OCI-M2 (cell line): Measurements from ENCODE around the gene BMERB1.
"Not testable (repeated sequence)": the region's sequence is repeated elsewhere in the genome, so short reads cannot be mapped to it uniquely, and the experiment has no call there.

ENCODE experiments used
- DNase-seq: peaks from one replicate; lab custom pipeline; 2025; ENCODE audit not compliant: unreplicated experiment; lab: John Stamatoyannopoulos, UW

The BMERB1 gene

DNA sequence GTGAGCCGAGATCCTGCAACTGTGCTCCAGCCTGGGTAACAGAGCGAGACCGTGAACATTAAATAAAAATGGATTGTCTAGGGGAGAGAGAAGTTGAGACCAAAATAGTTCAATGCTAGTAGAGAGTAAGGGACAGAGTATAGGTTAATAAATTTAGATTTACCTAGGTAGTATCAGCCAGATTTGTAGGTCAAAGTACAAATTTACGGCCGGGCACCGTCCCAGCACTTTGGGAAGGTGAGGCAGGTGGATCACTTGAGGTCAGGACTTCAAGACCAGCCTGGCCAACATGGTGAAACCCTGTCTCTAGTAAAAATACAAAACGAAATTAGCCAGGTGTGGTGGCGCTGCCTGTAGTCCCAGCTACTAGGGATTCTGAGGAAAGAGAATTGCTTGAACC lies 12.2 kb upstream of the BMERB1 start:
- no peak for DNase-seq

DNA sequence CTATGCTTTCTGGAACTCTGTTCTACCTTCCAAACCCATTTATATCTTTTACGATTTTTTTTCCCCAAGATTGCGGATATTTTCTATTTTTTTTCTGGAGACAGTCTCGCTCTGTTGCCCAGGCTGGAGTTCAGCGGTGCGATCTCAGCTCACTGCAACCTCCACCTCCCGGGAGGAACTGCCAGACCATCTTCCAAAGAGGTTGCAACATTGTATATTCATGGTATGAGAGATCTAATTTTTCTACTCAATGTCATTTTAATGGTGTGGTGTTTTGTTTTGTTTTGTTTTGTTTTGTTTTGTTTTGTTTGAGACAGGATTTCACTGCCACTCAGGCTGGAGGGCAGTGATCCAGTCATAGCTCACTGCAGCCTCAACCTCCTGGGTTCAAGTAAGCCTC lies 8.5 kb upstream of the BMERB1 start:
- no peak for DNase-seq

DNA sequence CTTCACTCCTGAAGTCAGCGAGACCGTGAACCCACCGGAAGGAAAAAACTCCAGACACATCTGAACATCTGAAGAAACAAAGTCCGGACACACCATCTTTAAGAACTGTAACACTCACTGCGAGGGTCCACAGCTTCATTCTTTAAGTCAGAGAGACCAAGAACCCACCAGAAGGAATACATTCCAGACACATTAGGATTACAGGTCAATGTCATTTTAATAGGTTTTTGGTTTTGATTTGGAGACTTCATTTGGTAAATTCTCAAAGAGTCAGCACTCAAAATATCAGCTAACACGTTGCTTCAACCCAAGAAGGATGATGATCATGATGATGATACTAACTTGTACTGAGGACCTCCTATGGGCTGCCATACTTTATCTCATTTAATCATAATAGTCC lies 7.6 kb upstream of the BMERB1 start:
- no peak for DNase-seq

DNA sequence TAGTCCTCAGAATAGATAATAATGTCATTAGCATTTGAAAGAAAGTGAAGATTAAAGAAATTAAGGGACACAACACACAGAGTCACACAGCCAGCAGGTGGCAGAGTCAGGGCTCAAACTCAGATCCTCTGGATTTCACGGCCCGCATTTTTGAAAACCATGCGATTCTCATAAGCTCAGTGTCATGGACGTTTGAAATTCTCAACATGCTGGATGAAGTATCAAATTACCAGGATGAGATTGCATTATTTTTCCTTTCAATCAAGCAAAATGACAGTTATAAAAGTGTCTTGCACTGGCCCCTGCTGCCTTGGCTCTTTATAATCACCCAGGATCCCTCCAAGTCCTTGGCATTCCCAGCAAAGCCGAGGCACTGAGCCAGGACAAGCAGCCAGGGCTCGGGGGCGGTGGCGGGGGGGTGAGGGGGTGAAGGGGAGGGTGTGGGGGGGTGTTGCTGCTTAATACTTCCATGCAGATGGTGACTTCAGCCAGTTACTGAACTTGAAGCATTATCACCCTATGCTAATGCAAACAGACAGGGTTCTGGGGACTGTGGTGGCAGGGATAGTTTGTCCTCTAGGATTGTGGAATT lies 6.6 kb upstream of the BMERB1 start:
- no peak for DNase-seq

DNA sequence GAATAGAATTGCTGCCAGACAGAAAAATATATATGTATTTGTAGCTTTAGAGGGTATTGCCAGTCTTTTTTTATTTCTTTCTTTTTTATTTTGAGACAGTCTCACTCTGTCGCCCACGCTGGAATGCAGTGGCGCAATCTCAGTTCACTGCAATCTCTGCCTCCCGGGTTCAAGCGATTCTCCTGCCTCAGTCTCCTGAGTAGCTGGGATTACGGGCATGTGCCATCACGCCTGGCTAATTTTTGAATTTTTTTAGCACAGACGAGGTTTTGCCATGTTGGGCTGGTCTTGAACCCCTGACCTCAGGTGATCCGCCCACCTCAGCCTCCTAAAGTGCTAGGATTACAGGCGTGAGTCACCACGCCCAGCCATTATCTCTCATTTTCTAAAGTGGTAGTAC lies 3.5 kb upstream of the BMERB1 start:
- not testable (repeated sequence) for DNase-seq

DNA sequence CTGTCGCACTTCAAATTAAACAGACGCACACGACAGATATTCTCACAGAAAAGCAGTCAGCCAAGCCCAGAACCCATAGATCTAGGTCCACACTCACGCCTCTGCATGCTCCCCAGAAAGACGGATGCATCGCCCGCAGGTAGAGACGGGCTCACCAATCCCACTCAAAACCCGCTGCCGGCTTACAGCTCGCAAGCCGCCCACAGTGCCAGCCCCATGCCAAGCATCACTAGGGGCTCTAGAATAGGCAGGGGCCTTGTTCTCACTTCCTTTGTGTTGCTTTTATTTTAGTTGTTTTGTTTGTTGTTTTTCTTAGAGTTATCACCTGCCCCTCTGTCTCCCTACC lies 336 bp upstream of the BMERB1 start:
- DNase-seq = no peak

DNA sequence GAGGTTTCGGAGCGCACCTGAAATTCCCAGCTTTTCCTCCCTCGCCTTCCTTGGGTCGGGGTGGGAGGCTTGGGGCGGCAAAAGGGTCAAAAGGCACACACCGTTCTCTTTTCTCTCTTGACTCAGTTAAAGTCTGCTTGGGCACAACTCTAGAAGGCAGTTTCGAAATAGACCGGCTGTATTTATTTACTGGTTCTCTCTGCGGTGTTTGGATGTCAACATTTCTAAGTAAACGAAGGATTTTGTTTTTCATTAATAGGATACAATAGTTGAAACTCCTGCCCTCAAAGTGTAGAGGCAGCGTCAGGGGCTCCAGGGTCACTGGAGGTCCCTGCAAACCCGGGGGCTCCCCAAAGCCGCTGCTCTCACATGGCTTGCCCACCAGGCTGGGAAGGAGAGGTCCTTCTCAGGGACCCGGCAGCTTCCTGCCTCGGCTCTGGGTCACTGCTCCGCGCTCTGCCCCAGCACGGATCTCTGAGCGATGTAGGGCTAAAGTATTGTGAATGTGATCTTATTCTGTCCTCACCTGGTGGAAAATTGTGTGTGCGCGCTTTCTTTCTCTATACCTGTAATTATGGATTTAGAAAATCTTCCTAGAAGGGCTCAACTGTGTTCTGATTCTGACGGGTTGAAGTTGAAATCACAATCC lies 952 bp downstream of the BMERB1 start:
- no peak for DNase-seq

DNA sequence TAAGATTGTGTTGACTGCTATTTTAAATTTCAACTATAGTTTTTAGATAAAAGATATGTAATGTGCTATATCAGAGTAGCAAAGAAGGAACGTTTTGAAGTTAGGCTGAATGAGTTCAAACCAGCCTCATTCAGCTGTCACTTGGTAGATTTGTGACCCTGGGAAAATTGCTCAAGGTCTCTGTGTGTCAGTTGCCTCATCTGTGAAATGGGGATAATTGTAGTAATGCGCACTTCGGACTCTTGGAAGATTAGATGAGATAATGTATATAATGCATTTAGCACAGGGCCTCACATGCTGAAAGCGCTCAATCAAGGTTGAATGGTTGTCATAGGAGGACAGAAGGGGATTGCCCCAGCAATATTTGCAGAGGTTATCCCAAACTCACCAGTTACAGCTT lies 4.7 kb downstream of the BMERB1 start:
- no peak for DNase-seq

DNA sequence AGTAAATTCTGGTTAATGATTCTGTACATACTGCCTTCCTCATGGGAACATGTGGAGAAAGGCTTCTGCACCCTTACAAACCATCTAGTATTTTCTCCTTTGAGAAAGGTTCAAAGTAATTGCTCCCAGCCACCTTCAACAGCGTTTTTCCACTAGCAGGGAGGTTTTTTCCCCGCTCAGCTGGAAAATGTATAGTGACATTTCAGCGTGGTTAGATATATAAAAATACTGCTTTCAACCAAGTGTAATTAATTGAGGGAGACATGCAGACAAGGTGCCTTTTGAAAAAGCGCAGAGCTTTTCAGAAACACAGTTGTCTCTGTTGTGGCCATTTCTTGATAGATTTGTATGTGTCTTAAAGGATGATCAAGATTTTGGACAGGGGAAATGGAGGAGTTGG lies 5.1 kb downstream of the BMERB1 start:
- no peak for DNase-seq

DNA sequence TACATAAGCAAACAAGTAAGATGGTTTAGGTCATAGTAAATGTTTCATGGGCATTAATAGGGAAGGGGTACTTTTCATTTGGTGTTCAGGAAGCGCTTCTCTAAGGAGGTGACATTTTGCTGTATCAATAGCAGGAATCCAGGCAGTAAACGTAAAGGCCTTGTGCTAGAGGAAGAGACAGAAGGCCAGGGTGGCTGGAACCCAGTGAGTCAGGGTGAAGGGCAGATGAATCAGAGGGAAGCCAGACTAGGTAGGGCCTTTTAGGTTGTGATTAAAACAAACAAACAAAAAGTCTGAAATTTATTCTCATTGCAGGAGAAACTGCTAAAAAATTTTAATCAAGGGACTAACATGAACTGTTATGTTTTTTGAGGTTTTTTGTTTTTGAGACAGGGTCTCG lies 6.5 kb downstream of the BMERB1 start:
- no peak for DNase-seq

DNA sequence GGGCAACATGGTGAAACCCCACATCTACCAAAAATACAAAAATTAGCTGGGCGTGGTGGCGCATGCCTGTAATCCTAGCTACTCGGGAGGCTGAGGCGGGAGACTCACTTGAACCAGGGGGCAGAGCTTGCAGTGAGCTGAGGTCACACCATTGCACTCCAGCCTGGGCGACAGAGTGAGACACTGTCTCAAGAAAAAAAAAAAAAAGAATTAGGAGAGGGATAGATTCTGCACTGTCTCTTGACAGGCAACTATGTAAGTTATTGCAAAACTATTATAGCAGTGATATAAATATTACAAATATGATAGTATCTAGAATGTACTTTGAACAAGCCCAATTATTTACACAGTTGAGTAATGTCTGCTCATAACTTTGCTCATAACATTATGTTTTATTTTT lies 7.8 kb downstream of the BMERB1 start:
- DNase-seq = not testable (repeated sequence)

DNA sequence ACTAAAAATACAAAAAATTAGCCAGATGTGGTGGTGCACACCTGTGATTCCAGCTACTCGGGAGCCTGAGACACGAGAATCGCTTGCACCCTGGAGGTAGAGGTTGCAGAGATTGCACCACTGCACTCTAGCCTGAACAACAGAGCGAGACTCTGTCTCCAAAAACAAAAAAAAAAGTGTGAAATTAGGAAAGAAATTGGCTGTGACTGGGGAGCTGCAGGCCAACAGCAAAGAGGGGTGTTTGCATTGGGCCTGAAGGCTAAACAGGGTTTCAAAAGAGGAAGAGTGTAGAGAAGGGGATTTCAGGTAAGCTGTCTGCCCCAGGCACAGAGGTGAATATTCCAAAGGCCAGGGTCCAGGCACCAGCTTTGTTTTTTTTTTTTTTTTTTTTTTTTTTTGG lies 9.4 kb downstream of the BMERB1 start:
- DNase-seq = no peak

DNA sequence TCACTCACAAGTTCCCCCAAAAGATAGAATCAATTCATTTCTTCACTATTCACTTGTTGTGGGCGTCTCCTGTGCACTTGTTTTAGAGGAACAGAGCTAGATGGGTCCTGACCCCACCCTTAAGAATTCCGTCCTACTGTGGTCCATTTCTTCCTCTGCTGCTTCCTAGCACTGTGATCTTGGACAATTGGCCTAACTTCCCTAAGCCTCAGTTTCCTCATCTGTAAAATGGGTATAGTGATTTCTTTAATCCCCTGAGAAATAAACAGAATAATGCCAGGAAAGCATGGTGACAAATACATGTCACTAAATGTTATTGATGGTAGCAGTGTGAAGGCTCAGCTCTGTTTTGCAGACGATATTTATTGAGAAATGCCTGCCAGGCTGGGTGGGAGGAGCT lies 9.9 kb downstream of the BMERB1 start:
- no peak for DNase-seq

DNA sequence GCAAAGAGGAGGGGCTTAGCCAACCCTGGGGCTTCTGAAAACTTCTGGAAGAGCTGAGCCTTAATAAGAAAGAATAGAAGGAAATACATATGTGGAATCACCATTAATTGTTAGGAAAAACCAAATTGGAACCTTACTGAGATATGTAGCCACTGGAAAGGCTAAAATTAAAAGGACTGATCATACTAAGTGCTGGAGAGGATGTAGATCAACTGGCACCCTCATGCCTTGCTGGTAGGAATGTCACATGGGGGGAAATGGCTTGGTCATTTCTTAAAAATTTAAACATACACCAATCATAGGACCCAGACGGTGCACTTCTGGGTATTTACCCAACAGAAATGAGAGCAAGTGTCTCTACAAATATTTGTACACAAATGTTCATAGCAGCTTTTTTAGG lies 11.1 kb downstream of the BMERB1 start:
- DNase-seq = no peak

DNA sequence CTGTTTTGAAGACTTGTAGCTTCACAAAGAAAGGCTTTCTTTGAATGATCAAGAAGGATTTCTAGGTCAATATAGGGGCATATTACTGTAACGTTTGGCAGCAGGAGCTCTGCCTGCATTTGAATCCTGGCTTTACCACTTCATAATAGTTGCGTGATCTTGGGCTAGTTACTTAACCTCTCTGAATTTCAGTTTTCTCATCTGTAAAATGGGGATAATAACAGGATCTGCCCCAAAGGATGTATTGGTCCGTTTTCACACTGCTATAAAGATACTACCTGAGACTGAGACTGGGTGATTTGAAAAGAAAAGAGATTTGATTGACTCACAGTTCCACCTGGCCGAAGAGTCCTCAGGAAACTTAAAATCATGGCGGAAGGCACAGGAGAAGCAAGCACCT lies 12.5 kb downstream of the BMERB1 start:
- DNase-seq = no peak

DNA sequence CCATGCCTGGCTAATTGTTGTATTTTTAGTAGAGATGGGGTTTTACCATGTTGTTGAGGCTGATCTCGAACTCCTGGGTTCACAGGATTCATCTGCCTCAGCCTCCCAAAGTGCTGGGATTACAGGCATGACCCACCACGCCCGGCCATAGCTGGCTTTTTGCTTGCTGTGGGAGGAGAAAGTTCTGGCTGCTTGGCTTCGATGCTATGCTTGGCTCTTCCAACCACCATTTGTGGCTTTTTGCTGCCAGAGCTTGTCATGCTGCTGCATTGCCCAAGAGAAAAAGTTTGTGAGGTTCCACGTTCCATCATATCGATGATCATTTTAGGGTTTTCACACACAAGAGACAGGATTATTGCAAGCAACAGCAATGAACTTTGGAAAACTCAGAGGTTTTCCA lies 16.2 kb downstream of the BMERB1 start:
- no peak for DNase-seq

DNA sequence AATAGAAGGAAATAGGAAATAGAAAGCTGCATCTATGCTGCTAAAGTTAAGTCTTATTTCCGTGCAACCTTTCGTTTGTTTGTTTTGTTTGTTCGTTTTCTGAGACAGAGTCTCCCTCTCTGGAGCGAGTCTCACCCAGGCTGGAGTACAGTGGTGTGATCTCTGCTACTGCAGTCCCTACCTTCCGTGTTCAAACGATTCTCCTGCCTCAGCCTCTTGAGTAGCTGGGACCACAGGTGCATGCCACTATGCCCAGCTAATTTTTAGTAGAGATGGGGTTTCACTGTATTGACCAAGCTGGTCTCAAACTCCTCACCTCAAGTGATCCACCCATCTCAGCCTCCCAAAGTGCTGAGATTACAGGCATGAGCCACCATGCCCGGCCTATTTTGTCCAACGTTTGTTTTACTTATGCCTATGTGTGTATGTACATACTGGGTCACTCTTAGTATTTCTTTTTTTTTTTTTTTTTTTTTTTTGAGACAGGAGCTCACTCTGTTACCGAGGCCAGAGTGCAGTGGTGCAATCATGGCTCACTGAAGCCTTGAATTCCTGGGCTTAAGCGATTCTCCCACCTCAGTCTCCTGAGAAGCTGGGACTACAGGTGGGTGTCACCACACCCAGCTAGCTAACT lies 16.8 kb downstream of the BMERB1 start:
- DNase-seq = no peak

DNA sequence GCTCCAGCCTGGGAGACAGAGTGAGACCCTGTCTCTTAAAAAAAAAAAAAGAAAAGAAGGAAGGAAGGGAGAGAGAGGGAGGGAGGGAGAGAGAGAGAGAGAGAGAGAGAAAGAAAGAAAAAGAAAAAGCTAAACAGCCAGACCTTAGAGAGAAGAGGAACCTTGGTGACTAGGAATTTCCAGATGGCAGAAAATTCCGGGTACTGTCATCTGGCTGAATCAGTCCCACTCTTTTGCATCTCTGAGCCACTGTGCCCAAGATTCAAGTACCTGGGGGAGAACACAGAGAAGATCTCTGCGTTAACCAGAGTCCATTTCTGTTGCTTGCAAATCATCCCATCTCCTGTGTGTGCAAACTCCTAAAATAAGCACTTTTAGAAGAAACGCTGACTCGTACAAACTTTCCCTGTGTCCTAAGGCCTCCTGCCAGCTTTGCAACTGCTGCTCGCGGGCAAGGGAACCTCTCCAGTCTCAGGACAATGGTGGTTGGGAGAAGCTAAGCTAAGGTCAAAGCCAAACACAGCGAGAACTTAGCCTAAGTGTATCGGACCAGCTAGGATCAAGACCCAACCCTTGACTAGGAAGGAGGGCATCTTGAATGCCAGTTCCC lies 18.0 kb downstream of the BMERB1 start:
- no peak for DNase-seq

DNA sequence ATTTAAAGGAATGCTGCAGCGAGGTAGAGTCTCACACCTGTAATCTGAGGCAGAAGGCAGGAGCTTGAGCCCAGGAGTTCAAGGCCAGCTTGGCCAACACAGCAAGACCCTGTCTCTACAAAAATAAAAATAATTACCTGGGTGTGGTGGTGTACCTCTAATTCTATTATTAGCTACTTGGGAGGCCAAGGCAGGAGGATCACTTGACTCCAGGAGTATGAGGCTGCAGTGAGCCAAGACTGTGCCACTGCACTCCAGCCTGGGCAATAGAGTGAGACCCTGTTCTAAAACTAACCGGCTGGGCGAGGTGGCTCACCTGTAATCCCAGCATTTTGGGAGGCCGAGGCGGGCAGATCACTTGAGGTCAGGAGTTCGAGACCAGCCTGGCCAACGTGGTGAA lies 18.9 kb downstream of the BMERB1 start:
- not testable (repeated sequence) for DNase-seq

DNA sequence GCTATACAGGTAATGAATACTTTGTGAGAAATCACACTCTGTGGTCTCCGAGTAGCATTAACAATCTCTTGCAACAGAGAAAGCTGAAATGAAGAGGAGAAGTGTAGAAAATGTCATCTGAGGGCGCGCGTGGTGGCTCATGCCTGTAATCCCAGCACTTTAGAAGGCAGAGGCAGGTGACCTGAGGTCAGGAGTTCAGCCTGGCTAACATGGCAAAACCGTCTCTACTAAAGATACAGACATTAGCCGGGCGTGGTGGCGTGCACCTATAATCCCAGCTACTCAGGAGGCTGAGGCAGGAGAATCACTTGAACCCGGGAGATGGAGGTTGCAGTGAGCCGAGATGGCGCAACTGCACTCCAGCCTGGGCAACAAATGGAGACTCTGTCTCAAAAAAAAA lies 20.5 kb downstream of the BMERB1 start:
- not testable (repeated sequence) for DNase-seq

DNA sequence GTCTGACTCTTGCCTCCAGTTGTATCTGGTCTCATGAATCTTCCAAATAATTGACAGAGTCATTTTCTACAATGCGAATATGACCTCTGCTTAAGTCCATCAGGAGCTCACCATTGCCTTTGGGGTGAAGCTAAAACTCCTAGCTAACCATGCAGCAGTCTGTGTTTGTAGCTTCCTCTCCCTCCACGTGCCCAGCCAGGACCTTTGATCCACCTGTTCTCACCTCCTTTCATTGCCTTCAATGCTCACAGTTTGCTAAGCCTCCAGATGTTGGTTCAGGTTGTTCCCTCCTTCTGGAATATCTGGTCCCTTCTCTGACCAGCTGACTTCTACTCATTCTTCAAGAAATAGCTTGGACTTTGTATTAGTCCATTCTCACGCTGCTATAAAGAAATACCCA lies 23.0 kb downstream of the BMERB1 start:
- no peak for DNase-seq

DNA sequence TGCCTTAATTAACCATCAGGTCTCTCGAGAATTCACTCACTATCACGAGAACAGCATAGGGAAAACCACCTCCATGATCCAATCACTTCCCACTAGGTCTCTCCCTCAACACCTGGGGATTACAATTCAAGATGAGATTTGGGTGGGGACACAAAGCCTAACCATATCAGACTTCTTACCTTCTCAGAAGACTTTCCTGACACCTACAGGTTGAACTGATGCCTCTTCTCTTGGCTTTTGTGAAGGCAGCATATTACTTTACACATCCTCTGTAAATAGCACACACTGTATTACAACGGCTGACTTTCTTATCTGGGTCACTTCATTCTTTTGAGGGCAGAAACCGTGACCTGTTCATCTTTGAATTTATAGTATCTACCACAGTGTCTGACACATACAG lies 23.6 kb downstream of the BMERB1 start:
- no peak for DNase-seq

DNA sequence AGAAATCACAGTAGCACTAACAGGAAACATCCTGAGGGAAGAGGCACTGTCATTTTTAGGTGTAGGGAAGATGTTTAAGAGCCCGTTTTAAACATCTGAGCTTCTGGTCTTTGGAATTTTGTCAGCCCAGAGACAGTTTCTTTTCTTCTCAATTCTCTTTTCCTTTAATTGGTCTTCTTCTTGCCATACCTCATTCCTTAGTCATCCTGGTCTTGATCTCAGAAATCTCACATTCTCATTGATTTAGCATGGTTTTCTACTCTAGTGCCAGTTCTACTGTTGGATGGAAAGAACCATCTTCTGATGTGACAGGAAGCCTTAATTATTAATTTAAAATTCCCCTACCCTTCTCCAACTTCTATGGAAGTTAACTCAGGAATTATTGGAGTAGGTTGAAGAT lies 25.4 kb downstream of the BMERB1 start:
- no peak for DNase-seq
